ENCODE measurements around the gene EXOC5.
A peak's percentile ranks its signal among the peaks of the same experiment; 100 is the strongest.
"Not testable (repeated sequence)": the region's sequence is repeated elsewhere in the genome, so short reads cannot be mapped to it uniquely, and the experiment has no call there.

The EXOC5 gene

GRCh38 chr14:57227083-57227482 lies 41.6 kb downstream of the EXOC5 start:
- no peak for TF ChIP-seq CTCF (IDR thresholded peaks at IDR 0.05; ENCODE audit: control insufficient read depth, insufficient read depth, low read depth, low read length, missing control alignments)
- no peak for DNase-seq (ENCODE audit: low read depth)

GRCh38 chr14:57221931-57222330 lies 46.8 kb downstream of the EXOC5 start:
- DNase-seq (ENCODE audit: low read depth) = no peak
- TF ChIP-seq CTCF (IDR thresholded peaks at IDR 0.05; ENCODE audit: control insufficient read depth, insufficient read depth, low read depth, low read length, missing control alignments) = no peak
- no peak overlapping the region for H3K4me3 ChIP-seq (ENCODE audit: control insufficient read depth, low read depth, low read length)

More at GRCh38 chr14:57227083-57227482, 41.6 kb downstream of the EXOC5 start:
- H3K4me3 ChIP-seq (ENCODE audit: control insufficient read depth, low read depth, low read length) = no peak overlapping the region

DNA sequence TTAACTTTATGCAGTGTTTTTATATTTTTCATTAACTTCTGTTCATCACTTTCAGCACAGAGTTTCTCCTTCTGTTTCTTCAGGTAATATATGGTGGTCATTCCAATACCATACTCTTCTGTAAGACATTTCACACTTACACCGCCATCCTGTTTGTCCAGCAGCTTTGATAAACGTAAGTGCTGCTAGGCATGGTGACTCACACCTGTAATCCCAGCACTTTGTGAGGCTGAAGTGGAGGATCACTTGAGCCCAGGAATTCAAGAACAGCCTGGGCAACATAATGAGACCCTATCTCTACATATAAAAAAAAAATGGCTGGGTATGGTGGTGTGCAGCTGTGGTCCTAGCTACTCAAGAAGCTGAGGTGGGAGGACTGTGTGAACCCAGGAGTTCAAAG lies 55.8 kb downstream of the EXOC5 start:
- no peak for DNase-seq (ENCODE audit: low read depth)
- H3K4me3 ChIP-seq (ENCODE audit: control insufficient read depth, low read depth, low read length) = no peak overlapping the region
- TF ChIP-seq CTCF (IDR thresholded peaks at IDR 0.05; ENCODE audit: control insufficient read depth, insufficient read depth, low read depth, low read length, missing control alignments) = no peak

DNA sequence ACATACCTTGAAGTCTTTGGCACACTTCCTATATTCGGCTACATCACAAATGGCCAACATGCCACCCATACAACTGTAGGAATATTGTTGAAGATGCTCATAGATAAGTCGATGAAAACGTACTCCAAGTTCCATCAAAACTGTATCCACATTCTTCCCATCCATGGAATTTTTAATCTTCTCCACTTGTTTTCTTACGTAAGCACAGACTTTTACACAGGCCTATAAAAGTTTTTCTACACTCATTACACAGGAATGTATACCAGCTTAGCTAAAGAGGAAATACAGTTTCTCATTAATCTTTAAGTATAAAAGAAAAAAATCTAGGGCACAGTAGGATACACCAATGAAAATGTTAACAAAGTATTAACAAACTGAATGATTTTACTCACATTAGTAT lies 59.1 kb downstream of the EXOC5 start:
- peak; percentile 59 for DNase-seq (ENCODE audit: low read depth)
- TF ChIP-seq CTCF (IDR thresholded peaks at IDR 0.05; ENCODE audit: control insufficient read depth, insufficient read depth, low read depth, low read length, missing control alignments) = no peak
- H3K4me3 ChIP-seq (ENCODE audit: control insufficient read depth, low read depth, low read length) = no peak overlapping the region

GRCh38 chr14:57205938-57206337 lies 62.8 kb downstream of the EXOC5 start:
- no peak for DNase-seq (ENCODE audit: low read depth)
- no peak overlapping the region for H3K4me3 ChIP-seq (ENCODE audit: control insufficient read depth, low read depth, low read length)
- TF ChIP-seq CTCF (IDR thresholded peaks at IDR 0.05; ENCODE audit: control insufficient read depth, insufficient read depth, low read depth, low read length, missing control alignments) = no peak

DNA sequence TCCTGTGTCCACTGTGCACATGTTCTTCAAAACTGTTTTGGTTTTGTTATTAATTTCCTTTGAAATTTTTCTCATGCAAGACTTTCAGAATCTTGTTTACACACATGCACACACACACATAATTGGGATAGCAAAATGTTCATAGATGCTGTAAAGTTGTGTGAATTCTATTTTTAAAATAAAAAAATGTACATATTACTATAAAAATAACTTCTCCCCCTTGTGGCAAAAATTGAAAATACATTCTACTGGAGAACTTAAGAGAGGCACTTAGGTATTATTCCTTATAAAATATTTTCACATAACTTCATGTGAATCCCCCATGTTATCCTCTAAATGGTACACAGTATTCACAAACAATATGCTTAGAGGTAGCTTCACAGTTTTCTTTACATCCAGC lies 66.0 kb downstream of the EXOC5 start:
- not testable (repeated sequence) for DNase-seq (ENCODE audit: low read depth)

GRCh38 chr14:57199921-57200320 lies 68.8 kb downstream of the EXOC5 start:
- no peak overlapping the region for H3K4me3 ChIP-seq (ENCODE audit: control insufficient read depth, low read depth, low read length)
- no peak for DNase-seq (ENCODE audit: low read depth)
- TF ChIP-seq CTCF (IDR thresholded peaks at IDR 0.05; ENCODE audit: control insufficient read depth, insufficient read depth, low read depth, low read length, missing control alignments) = no peak

More for the DNA sequence above, 66.0 kb downstream of the EXOC5 start:
- H3K4me3 ChIP-seq (ENCODE audit: control insufficient read depth, low read depth, low read length) = not testable (repeated sequence)
